ENCODE measurements around the gene NUAK1.

DNA sequence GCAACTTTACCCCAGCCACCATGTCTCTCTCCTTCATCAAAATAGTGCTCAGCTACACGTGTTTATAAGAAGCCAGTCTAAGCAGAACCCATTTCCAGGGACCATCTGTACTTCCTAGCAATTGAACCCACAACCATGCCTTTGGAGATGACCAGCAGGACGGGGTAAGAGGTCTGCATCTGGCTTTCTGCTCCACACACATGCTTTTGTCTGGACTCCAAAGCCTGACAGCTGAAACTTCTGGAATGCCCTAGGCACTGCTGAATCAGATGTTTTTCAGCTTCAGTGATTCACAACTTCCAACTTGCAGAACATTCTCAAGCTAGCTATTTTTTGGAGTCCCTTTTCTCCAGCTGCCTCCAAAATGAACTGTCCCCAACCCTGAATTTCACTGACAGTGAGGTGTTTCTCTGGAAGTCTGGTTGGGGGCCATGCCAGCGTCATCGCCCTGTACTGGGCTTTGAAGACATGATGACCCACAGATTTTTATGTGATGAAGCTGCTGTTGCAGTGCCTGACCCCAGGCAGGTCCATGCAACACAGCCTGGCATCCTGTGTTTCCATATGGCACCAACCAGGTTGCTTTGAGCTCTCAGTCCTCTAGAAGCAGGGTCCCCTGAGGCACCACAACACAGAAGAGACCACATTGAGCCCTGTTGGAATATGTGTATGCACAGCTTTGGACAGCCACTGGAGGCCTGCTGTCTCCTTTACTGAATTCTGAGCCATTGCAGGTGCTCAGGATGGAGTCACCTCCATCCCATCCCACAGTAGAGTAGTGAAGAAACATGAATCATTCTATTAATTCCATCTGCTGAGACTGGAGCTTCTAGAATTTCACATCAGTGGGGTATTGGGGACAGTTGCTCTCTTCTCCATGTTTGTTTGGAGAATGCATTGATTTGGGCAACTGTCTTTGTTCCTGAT is 80.2 kb downstream of the NUAK1 start:
- TF ChIP-seq CTCF (IDR thresholded peaks at IDR 0.05; ENCODE audit: low read depth, low read length, poor library complexity, severe bottlenecking) (no peak), EZH2phosphoT487 (IDR thresholded peaks at IDR 0.05; ENCODE audit: borderline replicate concordance, low read length) (no peak)

All from DOHH2 (cell line).